GM12874 (cell line): Measurements from ENCODE around the gene PIP4K2B.

Experiments
- TF ChIP-seq, protein P1 (sequence below): IDR thresholded peaks from 2 replicates; pipeline ENCODE4 v1.5.1; 2011; ENCODE audit warnings: low read depth, mild to moderate bottlenecking, control low read depth, low read length, moderate library complexity; ENCODE audit not compliant: insufficient read depth

The PIP4K2B gene

DNA sequence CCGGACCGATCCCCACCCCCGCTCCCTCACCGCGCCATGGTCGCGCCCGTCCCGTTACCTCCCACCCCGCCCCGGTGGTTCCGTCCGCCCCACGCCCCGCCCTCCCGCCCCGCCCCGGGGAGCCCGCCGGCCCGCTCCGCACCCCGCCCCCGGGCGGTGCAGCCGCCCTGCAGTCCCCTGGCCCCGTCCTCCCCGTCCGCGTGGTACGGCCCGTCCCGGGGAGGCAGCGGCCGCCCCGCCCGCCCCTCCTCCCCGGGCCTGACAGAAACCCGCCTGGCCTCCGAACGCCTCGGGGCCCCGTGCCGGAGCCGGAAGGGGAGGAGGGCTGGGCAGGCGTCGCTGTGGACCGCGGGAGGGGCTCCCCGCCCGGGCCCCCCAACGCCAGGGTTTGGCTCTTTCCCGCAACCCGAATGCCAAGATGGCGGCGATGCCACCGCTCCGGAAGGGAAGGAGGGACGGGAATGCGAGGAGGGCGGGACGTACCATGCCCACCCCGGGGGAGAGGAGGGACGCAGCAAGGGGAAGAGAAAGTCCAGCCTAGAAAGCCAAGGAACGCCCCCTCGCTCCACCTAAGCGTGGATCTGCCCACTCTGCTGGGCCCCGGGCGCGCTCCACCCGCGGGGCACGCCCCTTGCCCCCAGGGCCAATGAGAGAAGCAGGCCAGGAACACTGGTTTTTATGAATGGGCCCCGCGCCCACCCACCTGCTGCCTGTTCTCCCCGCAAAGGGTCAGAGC lies at the start of gene PIP4K2B:
Gene PIP4K2B (minus strand): TSS at position 56 of the 736 bp plus-strand sequence. CDS start 132 bp downstream, outside the sequence.
- TF ChIP-seq, protein P1, sequence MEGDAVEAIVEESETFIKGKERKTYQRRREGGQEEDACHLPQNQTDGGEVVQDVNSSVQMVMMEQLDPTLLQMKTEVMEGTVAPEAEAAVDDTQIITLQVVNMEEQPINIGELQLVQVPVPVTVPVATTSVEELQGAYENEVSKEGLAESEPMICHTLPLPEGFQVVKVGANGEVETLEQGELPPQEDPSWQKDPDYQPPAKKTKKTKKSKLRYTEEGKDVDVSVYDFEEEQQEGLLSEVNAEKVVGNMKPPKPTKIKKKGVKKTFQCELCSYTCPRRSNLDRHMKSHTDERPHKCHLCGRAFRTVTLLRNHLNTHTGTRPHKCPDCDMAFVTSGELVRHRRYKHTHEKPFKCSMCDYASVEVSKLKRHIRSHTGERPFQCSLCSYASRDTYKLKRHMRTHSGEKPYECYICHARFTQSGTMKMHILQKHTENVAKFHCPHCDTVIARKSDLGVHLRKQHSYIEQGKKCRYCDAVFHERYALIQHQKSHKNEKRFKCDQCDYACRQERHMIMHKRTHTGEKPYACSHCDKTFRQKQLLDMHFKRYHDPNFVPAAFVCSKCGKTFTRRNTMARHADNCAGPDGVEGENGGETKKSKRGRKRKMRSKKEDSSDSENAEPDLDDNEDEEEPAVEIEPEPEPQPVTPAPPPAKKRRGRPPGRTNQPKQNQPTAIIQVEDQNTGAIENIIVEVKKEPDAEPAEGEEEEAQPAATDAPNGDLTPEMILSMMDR = no peak

DNA sequence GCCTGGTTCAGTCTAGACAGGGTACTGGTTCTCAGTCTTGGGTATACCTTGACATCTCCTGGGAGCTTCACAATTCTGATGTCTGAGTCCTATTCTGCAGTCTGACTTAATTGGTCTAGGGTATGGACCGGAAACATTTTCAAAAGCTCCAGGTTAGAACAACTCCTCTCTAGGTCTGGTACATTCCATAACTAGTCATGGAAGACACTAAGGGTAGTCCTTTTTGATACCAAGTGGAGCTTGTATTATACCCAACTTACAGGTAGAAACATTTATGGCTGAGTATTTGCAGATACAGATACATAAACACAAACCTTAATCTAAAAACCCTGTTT lies 49.2 kb upstream of the PIP4K2B start:
- TF ChIP-seq, protein P1 = no peak

DNA sequence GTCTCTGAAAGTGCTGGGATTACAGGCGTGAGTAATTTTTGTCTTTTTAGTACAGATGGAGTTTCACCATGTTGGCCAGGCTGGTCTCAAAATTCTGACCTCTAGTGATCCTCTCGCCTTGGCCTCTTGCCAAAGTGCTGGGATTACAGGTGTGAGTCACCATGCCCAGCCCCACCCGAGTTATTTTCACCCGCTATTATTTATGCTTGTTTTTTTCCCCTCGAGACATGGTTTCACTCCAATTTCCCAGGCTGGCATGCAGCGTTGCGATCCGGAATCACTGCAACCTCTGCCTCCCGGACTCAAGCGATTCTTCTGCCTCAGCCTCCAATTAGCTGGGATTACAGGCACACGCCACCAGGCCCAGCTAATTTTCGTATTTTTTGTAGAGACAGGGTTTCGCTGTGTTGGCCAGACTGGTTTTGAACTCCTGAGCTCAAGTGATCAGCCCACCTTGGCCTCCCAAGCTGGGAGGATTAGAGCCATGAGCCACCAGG lies 45.0 kb upstream of the PIP4K2B start:
- TF ChIP-seq, protein P1 = no peak

DNA sequence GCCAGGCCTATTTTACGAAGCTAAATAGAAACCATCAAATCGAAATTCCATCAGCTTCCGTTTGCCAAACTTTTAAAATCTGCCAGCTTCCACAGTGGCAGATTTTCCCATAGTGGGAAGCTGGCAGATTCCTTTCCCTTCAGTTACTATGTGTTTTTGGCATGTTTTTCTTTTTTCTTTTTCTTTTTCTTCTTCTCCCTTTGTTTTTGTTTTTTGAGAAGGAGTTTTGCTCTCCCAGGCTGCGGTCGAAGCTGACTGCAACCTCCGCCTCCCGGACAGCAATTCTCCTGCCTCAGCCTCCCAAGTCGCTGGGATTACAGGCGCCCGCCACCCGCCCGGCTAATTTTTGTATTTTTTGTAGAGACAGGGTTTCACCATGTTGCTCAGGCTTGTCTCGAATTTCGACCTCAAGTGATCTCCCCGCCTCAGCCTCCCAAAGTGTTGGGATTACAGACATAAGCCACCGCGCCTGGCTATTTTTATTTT lies 26.4 kb upstream of the PIP4K2B start:
- TF ChIP-seq, protein P1 = no peak

DNA sequence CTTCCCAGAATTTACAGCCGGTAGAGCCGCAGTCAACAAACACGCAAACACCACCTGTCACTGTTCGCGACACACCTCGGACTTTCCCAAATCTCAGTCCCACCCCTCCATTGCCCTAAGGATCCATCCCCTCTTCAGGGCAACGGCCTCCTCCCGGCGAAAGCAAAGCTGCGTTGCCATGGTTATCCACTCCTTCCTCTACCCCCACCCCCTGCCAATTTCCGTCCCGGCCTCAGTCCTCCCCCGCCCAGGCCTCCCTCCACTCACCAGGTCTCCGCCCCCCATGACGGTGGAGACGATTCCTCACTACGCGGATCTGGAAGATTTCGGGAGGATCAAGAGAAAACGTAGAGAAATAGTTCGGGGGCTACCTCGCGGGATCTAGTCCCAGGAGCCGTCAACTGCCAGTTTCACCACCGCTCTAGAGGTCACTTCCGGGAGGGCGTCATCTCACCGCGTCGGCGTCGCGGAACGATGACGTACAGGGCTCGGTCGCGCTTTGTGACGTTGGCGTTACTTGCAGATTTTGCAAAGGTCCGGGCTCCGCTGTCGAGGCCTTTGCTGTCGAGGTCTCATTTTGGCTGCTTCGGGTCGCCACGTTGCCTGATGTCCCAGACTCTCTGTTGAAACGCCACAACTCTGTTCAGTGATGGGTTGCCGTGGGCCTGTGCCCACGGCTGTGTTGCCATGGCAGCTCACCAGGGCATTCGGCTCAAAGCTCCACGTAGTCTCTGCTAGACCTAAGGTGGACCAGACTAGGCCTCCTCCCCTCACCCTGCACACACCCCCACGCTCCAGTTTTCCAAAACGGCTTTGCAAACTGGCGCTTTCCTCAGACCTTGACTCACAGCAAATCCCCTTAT lies 25.8 kb upstream of the PIP4K2B start, which contains the start of gene CWC25:
Gene CWC25 (minus strand): TSS at position 423 of the 863 bp plus-strand sequence. CDS start 138 bp downstream, at position 285.
- TF ChIP-seq, protein P1 = no peak

DNA sequence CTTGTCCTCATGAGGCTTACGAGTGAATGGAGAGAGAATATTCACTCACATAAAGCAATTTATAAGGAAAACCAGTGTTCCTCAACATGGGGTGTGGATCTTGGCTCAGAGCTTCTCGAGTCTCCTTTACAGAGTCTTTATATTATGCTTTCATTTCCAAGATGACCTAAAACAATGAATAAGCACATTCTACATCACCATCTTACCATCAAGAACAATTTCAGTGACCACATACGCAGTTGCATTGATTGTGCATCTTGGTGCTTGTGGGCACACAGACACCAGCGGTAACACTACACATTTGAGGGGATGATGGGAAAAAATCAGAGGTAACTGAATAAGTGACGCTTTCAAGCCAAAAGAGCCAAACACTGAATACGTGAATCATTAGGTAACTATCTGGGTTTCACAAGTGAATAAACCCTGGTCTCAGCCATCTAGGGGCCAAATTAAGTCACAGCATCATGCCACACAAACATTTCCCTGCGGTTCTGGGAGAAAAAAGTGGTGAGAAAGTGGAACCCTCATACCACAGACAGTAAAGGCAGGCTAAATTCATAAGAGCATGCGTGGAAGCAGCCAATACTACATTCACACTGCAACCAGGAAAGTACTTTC lies 16.3 kb upstream of the PIP4K2B start:
- TF ChIP-seq, protein P1 = no peak

DNA sequence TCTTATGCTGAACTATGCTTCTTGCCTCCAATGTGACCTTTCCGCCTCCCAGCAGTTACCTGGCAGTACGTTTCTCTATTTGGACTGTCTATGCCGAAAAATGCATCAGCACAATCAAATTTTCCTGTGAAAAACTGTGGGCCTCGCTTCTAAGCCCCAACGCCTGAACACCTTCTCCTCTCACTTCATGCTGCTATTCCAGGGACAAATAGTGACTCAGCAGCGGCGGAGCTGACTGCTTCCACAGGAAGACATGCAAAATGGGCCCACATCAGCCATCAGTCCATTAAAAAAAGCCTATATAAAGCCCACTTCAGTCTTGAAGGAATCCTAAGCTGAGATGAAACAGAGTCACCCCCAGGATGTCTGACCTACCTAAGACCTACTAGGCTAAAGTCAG lies 10.5 kb upstream of the PIP4K2B start:
- TF ChIP-seq, protein P1 = no peak
